AG09319 (cell line): ENCODE results near the gene RCOR3.
"Not testable (repeated sequence)": the region's sequence is repeated elsewhere in the genome, so short reads cannot be mapped to it uniquely, and the experiment has no call there.

Experiments used
- DNase-seq: peaks from one replicate; pipeline ENCODE4 v3.0.0-alpha.2; 2010; ENCODE audit warnings: low read depth; ENCODE audit errors: extremely low read depth
- CTCF ChIP-seq: IDR thresholded peaks from 2 replicates; pipeline ENCODE4 v1.5.1; 2011; ENCODE audit warnings: low read depth, mild to moderate bottlenecking, inconsistent platforms, low read length, moderate library complexity

RCOR3 gene

GRCh38 chr1:211229365-211229759, 29.8 kb upstream of the RCOR3 start:
- TF ChIP-seq CTCF, result no peak
- DNase-seq, result no peak

- DNase-seq, result no peak
- TF ChIP-seq CTCF, result no peak
Observed at GRCh38 chr1:211231873-211232272, 27.3 kb upstream of the RCOR3 start.

GRCh38 chr1:211236633-211237320, 22.4 kb upstream of the RCOR3 start:
- no peak for TF ChIP-seq CTCF
- no peak for DNase-seq

GRCh38 chr1:211237579-211237978, 21.6 kb upstream of the RCOR3 start:
- TF ChIP-seq CTCF, result no peak
- no peak for DNase-seq

GRCh38 chr1:211240567-211240966, 18.6 kb upstream of the RCOR3 start:
- DNase-seq, result not testable (repeated sequence)

GRCh38 chr1:211241071-211241470, 18.1 kb upstream of the RCOR3 start:
- no peak for TF ChIP-seq CTCF
- DNase-seq, result no peak

GRCh38 chr1:211243639-211244038, 15.5 kb upstream of the RCOR3 start:
- DNase-seq, result not testable (repeated sequence)

- not testable (repeated sequence) for DNase-seq
Observed at GRCh38 chr1:211246583-211246982, 12.6 kb upstream of the RCOR3 start.

- no peak for TF ChIP-seq CTCF
- DNase-seq, result no peak
Observed at GRCh38 chr1:211247921-211248320, 11.2 kb upstream of the RCOR3 start.

- DNase-seq, result not testable (repeated sequence)
Observed at GRCh38 chr1:211249611-211250010, 9.6 kb upstream of the RCOR3 start.
